Activated T-cell treated with anti-CD3 and anti-CD28 coated beads, Interleukin-2, amount 50 U/mL, for 1 hour (primary cell): Measurements from ENCODE around the gene RMDN3.

ENCODE experiments used
- DNase-seq: peaks from one replicate; pipeline ENCODE4 v3.0.0-alpha.2; 2020

The RMDN3 gene

GRCh38 chr15:40693904-40694687 is 61.0 kb downstream of the RMDN3 start:
- DNase-seq, result no peak

- DNase-seq, result no peak
Measured at GRCh38 chr15:40691737-40692136, 63.3 kb downstream of the RMDN3 start.

- DNase-seq, result no peak
Measured at GRCh38 chr15:40688932-40689799, 65.9 kb downstream of the RMDN3 start.
